Retinal pigment epithelial cell (primary cell): ENCODE measurements around the gene LIMS2.

Experiments
- DNase-seq: peaks from one replicate; pipeline ENCODE4 v3.0.0-alpha.2; 2010; ENCODE audit warnings: low read depth
- H3K4me3 ChIP-seq: 2 replicates; pipeline ENCODE4 v1.5.1; 2011; ENCODE audit warnings: mild to moderate bottlenecking, low read length, control low read depth, moderate library complexity
- CTCF ChIP-seq: conservative IDR thresholded peaks from 2 replicates; pipeline ENCODE4 v1.5.1; 2011; ENCODE audit warnings: low read depth, low read length, control low read depth, inconsistent platforms

LIMS2 gene

GRCh38 chr2:127651971-127652550 lies 23.3 kb downstream of the LIMS2 start:
- TF ChIP-seq CTCF, result no peak

GRCh38 chr2:127651381-127651809 lies 23.9 kb downstream of the LIMS2 start:
- H3K4me3 ChIP-seq, result no peak overlapping the region
- TF ChIP-seq CTCF, result no peak
- DNase-seq, result no peak

More at GRCh38 chr2:127651971-127652550, 23.3 kb downstream of the LIMS2 start:
- H3K4me3 ChIP-seq, result no peak overlapping the region
- no peak for DNase-seq

- no peak for TF ChIP-seq CTCF
- DNase-seq, result no peak
- H3K4me3 ChIP-seq, result no peak overlapping the region
These were observed 24.4 kb downstream of the LIMS2 start for GRCh38 chr2:127650785-127651380.

- no peak for DNase-seq
- H3K4me3 ChIP-seq, result no peak overlapping the region
- no peak for TF ChIP-seq CTCF
These were observed 25.1 kb downstream of the LIMS2 start for GRCh38 chr2:127650041-127650784.

GRCh38 chr2:127649684-127650040 lies 25.7 kb downstream of the LIMS2 start:
- H3K4me3 ChIP-seq, result no peak overlapping the region
- peak; percentile 86 for TF ChIP-seq CTCF

GRCh38 chr2:127649100-127649611 lies 26.2 kb downstream of the LIMS2 start:
- H3K4me3 ChIP-seq, result no peak overlapping the region
- TF ChIP-seq CTCF, result no peak
- DNase-seq, result no peak

More at GRCh38 chr2:127649684-127650040, 25.7 kb downstream of the LIMS2 start:
- no peak for DNase-seq
